ENCODE results near the gene RRP36. TPM values are rescaled to one million over a fixed set of nuclear protein-coding genes. Genes with fewer than 3 reads are reported as not detected.
A peak's percentile ranks its signal among the peaks of the same experiment; 100 is the strongest.

Gene RRP36
- total and polyA plus RNA-seq, 9 of the 15 experiments (the other 6 are each of a cell fraction or from before 2014, with no cell fraction given), result 27.6 to 150 (median 114) TPM

DNA sequence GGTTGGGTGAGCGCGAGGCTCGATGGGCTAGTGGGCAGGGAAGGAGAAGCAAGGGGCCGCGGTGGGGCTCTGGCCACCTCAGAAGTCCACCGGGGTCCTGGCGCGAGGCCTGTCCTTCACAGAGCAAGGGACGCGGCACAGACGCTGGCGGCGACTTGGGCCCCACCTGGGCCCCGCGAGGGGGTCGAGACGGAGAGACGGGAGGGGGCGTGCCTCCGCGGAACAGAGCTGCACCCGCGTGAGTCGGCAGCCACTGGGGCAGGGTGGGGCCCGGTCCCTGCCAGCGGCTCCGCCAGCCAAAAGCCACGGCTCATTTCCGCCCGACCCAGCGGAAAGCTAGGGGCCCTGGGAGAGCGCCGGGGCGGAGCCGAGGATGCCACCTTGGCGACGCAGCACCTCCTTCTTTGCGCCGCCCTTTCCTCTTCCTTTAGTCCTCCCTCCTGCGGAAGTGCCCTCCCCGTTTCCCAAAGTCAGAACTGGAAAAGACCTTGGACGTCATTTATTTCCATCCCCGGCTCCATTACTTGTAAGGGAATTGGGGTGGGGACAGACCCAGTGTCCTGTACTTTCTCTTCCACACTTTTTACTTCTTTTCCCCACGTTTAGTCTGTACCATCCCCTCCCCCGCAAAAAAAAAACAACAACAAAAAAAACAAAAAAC lies 32.3 kb downstream of the RRP36 start, which contains the start of gene CUL7 (continued):
- TF ChIP-seq, protein P1, sequence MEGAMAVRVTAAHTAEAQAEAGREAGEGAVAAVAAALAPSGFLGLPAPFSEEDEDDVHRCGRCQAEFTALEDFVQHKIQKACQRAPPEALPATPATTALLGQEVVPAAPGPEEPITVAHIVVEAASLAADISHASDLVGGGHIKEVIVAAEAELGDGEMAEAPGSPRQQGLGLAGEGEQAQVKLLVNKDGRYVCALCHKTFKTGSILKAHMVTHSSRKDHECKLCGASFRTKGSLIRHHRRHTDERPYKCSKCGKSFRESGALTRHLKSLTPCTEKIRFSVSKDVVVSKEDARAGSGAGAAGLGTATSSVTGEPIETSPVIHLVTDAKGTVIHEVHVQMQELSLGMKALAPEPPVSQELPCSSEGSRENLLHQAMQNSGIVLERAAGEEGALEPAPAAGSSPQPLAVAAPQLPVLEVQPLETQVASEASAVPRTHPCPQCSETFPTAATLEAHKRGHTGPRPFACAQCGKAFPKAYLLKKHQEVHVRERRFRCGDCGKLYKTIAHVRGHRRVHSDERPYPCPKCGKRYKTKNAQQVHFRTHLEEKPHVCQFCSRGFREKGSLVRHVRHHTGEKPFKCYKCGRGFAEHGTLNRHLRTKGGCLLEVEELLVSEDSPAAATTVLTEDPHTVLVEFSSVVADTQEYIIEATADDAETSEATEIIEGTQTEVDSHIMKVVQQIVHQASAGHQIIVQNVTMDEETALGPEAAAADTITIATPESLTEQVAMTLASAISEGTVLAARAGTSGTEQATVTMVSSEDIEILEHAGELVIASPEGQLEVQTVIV (CRISPR knock-in tag; IDR thresholded peaks at IDR 0.05; ENCODE audit: borderline replicate concordance), result peak; percentile 76; the same call in 1 of the 2 replicates
- TF ChIP-seq POLR2A (conservative IDR thresholded peaks at IDR 0.05), result peak; percentile 97
- 0 out of 2 replicates have a peak, but pooled peaks have one; percentile 69 for TF ChIP-seq NFATC3 (IDR thresholded peaks at IDR 0.05)
- TF ChIP-seq ILF3 (IDR thresholded peaks at IDR 0.05; ENCODE audit: borderline replicate concordance), result peak; percentile 93; the same call in 1 of the 2 replicates
- TF ChIP-seq, protein P2, sequence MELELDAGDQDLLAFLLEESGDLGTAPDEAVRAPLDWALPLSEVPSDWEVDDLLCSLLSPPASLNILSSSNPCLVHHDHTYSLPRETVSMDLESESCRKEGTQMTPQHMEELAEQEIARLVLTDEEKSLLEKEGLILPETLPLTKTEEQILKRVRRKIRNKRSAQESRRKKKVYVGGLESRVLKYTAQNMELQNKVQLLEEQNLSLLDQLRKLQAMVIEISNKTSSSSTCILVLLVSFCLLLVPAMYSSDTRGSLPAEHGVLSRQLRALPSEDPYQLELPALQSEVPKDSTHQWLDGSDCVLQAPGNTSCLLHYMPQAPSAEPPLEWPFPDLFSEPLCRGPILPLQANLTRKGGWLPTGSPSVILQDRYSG (tag; conservative IDR thresholded peaks at IDR 0.05; ENCODE audit: low read depth), result no peak
- TF ChIP-seq HSF4 (CRISPR knock-in tag; IDR thresholded peaks at IDR 0.05; ENCODE audit: borderline replicate concordance), result no peak; the same call in 1 of the 2 replicates
- TF ChIP-seq FOXP1 (CRISPR knock-in tag; IDR thresholded peaks at IDR 0.05), result peak; percentile 89
- TF ChIP-seq, protein P3, sequence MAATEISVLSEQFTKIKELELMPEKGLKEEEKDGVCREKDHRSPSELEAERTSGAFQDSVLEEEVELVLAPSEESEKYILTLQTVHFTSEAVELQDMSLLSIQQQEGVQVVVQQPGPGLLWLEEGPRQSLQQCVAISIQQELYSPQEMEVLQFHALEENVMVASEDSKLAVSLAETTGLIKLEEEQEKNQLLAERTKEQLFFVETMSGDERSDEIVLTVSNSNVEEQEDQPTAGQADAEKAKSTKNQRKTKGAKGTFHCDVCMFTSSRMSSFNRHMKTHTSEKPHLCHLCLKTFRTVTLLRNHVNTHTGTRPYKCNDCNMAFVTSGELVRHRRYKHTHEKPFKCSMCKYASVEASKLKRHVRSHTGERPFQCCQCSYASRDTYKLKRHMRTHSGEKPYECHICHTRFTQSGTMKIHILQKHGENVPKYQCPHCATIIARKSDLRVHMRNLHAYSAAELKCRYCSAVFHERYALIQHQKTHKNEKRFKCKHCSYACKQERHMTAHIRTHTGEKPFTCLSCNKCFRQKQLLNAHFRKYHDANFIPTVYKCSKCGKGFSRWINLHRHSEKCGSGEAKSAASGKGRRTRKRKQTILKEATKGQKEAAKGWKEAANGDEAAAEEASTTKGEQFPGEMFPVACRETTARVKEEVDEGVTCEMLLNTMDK (IDR thresholded peaks at IDR 0.05; ENCODE audit: borderline replicate concordance, insufficient read depth, low read depth, low read length, poor library complexity, severe bottlenecking), result peak; percentile 12
- 0 out of 4 replicates have a peak, but pooled peaks of 1 of the 2 experiments have one; percentile 29 for TF ChIP-seq CSDE1 (IDR thresholded peaks at IDR 0.05)
- TF ChIP-seq ZNF431 (CRISPR knock-in tag; IDR thresholded peaks at IDR 0.05), result no peak
- TF ChIP-seq, protein P4, sequence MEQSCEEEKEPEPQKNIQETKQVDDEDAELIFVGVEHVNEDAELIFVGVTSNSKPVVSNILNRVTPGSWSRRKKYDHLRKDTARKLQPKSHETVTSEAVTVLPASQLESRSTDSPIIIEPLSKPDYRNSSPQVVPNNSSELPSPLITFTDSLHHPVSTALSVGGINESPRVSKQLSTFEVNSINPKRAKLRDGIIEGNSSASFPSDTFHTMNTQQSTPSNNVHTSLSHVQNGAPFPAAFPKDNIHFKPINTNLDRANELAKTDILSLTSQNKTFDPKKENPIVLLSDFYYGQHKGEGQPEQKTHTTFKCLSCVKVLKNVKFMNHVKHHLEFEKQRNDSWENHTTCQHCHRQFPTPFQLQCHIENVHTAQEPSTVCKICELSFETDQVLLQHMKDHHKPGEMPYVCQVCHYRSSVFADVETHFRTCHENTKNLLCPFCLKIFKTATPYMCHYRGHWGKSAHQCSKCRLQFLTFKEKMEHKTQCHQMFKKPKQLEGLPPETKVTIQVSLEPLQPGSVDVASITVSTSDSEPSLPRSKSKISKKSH (CRISPR knock-in tag; IDR thresholded peaks at IDR 0.05), result 0 out of 2 replicates have a peak, but pooled peaks have one; percentile 85
- 0 out of 2 replicates have a peak, but pooled peaks have one; percentile 29 for TF ChIP-seq ZNF316 (IDR thresholded peaks at IDR 0.05)
- no peak for TF ChIP-seq GABPB2 (CRISPR knock-in tag; conservative IDR thresholded peaks at IDR 0.05)
- peak; percentile 30; the same call in 1 of the 2 replicates for TF ChIP-seq FOSL1 (tag; conservative IDR thresholded peaks at IDR 0.05)
- no peak; the same call in 1 of the 2 replicates for TF ChIP-seq SMARCE1 (IDR thresholded peaks at IDR 0.05)
- no peak for TF ChIP-seq ZNF785 (CRISPR knock-in tag; IDR thresholded peaks at IDR 0.05)
- TF ChIP-seq, protein P5, sequence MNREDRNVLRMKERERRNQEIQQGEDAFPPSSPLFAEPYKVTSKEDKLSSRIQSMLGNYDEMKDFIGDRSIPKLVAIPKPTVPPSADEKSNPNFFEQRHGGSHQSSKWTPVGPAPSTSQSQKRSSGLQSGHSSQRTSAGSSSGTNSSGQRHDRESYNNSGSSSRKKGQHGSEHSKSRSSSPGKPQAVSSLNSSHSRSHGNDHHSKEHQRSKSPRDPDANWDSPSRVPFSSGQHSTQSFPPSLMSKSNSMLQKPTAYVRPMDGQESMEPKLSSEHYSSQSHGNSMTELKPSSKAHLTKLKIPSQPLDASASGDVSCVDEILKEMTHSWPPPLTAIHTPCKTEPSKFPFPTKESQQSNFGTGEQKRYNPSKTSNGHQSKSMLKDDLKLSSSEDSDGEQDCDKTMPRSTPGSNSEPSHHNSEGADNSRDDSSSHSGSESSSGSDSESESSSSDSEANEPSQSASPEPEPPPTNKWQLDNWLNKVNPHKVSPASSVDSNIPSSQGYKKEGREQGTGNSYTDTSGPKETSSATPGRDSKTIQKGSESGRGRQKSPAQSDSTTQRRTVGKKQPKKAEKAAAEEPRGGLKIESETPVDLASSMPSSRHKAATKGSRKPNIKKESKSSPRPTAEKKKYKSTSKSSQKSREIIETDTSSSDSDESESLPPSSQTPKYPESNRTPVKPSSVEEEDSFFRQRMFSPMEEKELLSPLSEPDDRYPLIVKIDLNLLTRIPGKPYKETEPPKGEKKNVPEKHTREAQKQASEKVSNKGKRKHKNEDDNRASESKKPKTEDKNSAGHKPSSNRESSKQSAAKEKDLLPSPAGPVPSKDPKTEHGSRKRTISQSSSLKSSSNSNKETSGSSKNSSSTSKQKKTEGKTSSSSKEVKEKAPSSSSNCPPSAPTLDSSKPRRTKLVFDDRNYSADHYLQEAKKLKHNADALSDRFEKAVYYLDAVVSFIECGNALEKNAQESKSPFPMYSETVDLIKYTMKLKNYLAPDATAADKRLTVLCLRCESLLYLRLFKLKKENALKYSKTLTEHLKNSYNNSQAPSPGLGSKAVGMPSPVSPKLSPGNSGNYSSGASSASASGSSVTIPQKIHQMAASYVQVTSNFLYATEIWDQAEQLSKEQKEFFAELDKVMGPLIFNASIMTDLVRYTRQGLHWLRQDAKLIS (CRISPR knock-in tag; IDR thresholded peaks at IDR 0.05), result no peak

All from K562 (cell line).